Measurements from ENCODE around the gene APOBEC3F.

The APOBEC3F gene

GRCh38 chr22:39089928-39090327, 49.3 kb downstream of the APOBEC3F start:
- H3K27ac ChIP-seq, result peak overlapping the region; percentile 68
- DNase-seq (ENCODE audit: low read depth, low spot score), result no peak

- peak overlapping the region; percentile 68 for H3K27ac ChIP-seq
- peak; percentile 70 for DNase-seq (ENCODE audit: low read depth, low spot score)
Observed at GRCh38 chr22:39090426-39091064, 49.9 kb downstream of the APOBEC3F start.

- no peak for DNase-seq (ENCODE audit: low read depth, low spot score)
- peak overlapping the region; percentile 68 for H3K27ac ChIP-seq
Observed at GRCh38 chr22:39091126-39092081, 50.7 kb downstream of the APOBEC3F start.

GRCh38 chr22:39092111-39092862, 51.6 kb downstream of the APOBEC3F start:
- no peak for DNase-seq (ENCODE audit: low read depth, low spot score)
- H3K27ac ChIP-seq, result no peak overlapping the region

GRCh38 chr22:39094717-39095389, 54.2 kb downstream of the APOBEC3F start:
- no peak for DNase-seq (ENCODE audit: low read depth, low spot score)
- no peak overlapping the region for H3K27ac ChIP-seq

GRCh38 chr22:39095971-39096370, 55.3 kb downstream of the APOBEC3F start:
- H3K27ac ChIP-seq, result no peak overlapping the region
- DNase-seq (ENCODE audit: low read depth, low spot score), result no peak

- peak within 1 kb of the TSS; percentile 81 for H3K27ac ChIP-seq
- DNase-seq (ENCODE audit: low read depth, low spot score), result peak; percentile 36
Observed at GRCh38 chr22:39097098-39098020, 56.7 kb downstream of the APOBEC3F start, which contains the start of gene APOBEC3H. TSS of gene APOBEC3H (plus strand) at chr22:39097244. CDS start at chr22:39100279, 3,035 bp downstream.

GRCh38 chr22:39098026-39098425, 57.4 kb downstream of the APOBEC3F start:
- DNase-seq (ENCODE audit: low read depth, low spot score), result no peak
- peak overlapping the region; percentile 81 for H3K27ac ChIP-seq

GRCh38 chr22:39098576-39098975, 57.9 kb downstream of the APOBEC3F start:
- H3K27ac ChIP-seq, result peak overlapping the region; percentile 81
- DNase-seq (ENCODE audit: low read depth, low spot score), result no peak

GRCh38 chr22:39101226-39101625, 60.6 kb downstream of the APOBEC3F start:
- DNase-seq (ENCODE audit: low read depth, low spot score), result no peak
- H3K27ac ChIP-seq, result no peak overlapping the region

GRCh38 chr22:39103431-39103830, 62.8 kb downstream of the APOBEC3F start:
- no peak for DNase-seq (ENCODE audit: low read depth, low spot score)
- H3K27ac ChIP-seq, result no peak overlapping the region
